HFF-Myc (cell line): ENCODE results near the gene PRICKLE2.

Source experiments
- DNase-seq: peaks from one replicate; pipeline ENCODE4 v3.0.0-alpha.2; 2011; ENCODE audit warnings: low read depth; ENCODE audit errors: extremely low read depth
- H3K4me3 ChIP-seq: replicated peaks from 2 replicates; pipeline ENCODE4 v1.5.1; 2011; ENCODE audit warnings: low read depth, mild to moderate bottlenecking, control low read depth, low read length
- TF ChIP-seq, protein P1 (sequence below): IDR thresholded peaks from 2 replicates; pipeline ENCODE4 v1.5.1; 2012; ENCODE audit warnings: mild to moderate bottlenecking, low read depth, low read length, control low read depth; ENCODE audit errors: missing control alignments

PRICKLE2 gene

DNA sequence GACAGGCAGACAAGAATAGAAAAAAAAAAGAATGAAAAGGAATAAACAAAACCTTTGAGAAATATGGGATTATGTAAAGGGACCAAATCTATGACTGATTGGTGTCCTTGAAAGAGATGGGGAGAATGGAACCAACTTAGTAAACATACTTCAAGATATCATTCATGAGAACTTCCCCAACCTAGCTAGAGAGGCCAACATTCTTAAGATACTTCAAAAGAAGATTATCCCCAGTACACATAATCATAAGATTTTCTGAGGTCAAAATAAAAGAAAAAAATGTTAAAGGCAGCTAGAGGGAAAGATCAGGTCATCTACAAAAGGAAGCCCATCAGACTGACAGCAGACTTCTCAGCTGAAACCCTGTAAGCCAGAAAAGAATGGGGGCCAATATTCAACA lies 110.6 kb downstream of the PRICKLE2 start:
- TF ChIP-seq, protein P1, sequence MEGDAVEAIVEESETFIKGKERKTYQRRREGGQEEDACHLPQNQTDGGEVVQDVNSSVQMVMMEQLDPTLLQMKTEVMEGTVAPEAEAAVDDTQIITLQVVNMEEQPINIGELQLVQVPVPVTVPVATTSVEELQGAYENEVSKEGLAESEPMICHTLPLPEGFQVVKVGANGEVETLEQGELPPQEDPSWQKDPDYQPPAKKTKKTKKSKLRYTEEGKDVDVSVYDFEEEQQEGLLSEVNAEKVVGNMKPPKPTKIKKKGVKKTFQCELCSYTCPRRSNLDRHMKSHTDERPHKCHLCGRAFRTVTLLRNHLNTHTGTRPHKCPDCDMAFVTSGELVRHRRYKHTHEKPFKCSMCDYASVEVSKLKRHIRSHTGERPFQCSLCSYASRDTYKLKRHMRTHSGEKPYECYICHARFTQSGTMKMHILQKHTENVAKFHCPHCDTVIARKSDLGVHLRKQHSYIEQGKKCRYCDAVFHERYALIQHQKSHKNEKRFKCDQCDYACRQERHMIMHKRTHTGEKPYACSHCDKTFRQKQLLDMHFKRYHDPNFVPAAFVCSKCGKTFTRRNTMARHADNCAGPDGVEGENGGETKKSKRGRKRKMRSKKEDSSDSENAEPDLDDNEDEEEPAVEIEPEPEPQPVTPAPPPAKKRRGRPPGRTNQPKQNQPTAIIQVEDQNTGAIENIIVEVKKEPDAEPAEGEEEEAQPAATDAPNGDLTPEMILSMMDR: no peak
- no peak overlapping the region for H3K4me3 ChIP-seq
- DNase-seq: no peak

DNA sequence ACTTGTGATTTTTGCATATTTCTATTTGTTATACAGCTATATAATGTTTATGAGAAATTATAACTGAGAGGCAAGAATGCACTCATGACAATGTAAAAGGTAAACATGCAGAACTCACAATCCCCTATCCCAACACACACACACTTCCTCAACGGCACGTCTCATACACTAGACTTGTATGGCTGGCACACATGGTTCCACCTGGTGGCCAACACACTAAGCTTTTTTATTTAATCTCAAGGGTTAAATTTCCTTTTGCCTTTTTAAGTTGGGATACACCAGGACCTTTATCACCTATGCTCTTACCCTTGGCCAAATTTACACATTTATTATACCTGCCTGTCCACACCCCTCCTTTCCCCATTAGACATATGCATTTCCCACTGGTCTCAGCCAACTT lies 113.4 kb downstream of the PRICKLE2 start:
- TF ChIP-seq, protein P1: peak; percentile 10
- no peak for DNase-seq
- no peak overlapping the region for H3K4me3 ChIP-seq

DNA sequence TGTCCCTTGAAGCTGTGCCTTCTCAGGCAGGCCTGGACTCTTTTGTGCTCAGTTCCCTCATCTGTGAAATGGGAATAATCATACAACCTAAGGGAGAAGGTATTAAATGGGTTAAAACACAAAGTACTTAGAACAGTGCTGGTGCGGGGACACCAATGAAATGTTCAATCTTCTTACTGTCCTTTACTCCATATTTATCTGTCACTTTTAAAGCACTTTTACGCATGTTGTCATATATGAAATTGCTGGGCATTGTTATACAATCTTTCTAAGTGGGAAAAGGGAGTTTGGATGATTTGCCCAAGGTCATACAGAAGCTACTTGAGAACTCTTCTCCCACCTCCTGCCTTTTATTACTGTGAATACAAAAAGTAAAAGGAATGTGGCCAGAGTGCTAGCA lies 114.2 kb downstream of the PRICKLE2 start:
- DNase-seq: no peak
- no peak overlapping the region for H3K4me3 ChIP-seq
- TF ChIP-seq, protein P1: no peak

DNA sequence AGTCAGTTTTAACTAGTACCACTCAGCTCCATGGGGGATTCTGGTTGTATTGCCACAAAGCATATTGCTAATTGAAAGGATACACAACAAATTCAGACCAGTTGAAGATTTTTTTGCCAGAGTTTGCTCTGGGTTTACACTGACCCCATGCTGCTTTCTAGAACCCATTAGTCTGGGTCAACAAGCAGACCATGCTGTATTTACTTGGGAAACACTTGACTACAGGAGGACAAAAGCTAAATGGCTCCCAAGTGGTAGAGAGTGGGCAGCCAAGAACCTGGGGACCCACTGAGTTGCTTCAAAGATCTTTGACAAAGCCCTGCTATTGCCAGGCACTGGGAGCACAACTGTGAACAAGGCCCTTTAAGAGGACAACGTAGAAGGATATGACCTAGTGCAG lies 115.2 kb downstream of the PRICKLE2 start:
- TF ChIP-seq, protein P1: no peak
- H3K4me3 ChIP-seq: no peak overlapping the region
- DNase-seq: no peak

DNA sequence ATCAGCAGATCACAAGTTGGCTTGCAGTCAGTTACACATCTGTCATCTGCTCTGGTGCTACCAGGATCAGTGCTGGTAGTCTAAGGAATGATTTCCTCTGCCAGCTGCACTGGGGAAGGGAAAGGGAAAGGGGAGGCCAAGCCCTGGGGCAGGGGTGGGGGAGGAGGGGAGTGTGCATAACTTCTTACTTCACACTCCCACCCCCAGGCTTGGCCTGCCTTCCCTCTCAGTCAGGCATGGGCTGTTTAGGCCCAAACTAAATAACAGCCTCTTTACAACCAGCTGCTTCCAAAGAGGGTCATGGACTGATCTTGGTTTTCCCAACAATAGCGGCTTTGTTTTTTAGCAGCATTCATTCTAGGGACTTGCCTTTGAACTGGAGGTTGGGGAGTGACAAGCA lies 115.8 kb downstream of the PRICKLE2 start:
- no peak overlapping the region for H3K4me3 ChIP-seq
- TF ChIP-seq, protein P1: no peak
- DNase-seq: no peak

DNA sequence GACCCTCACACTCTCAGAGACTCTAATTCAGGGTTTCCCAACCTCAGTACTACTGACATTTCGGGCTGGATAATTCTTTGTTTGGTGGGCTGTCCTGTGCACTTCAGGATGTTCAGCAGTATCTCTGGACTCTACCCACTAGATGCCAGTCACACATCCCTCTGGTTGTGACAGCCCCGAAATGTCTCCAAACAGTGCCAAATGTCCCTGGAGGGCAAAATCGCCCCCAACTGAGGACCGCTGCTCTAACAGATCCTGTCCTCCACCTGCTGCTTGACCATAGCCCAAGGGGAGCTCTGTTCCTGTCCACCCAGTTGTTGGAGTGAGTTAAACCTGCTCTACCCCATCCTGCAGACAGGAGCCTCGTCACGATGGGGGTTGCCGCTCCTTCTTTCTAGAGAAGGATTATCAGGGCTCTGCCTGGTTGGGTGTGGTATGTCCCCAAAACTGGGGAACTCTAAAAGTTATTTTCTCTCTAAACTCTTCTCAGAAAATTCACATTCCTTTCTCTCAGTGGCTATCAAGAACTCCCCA lies 116.4 kb downstream of the PRICKLE2 start:
- TF ChIP-seq, protein P1: no peak
- no peak for DNase-seq

DNA sequence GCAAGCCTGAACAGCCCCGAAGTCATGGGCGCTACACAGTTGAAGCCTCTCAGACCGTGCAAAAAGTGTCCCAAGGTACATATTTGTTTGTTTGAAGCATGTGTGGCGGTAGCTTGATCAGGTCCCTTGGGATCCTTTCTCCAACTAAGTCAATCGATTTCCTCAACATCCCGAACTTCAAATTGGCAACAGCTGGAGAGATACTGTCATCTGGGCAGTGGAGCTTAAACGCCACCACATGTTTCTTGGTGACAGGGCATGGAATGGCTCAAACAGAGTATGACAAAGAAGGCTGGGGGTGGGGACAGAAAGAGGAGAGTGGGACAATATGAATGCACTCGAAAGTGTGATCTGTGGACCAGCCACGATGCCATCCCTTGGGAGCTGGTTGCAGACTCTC lies 117.0 kb downstream of the PRICKLE2 start:
- H3K4me3 ChIP-seq: no peak overlapping the region
- TF ChIP-seq, protein P1: no peak

More for the DNA sequence above, 116.4 kb downstream of the PRICKLE2 start:
- H3K4me3 ChIP-seq: no peak overlapping the region

More for the DNA sequence above, 117.0 kb downstream of the PRICKLE2 start:
- no peak for DNase-seq
